K562 (cell line): ENCODE results near the gene ZNF277. TPM values are rescaled to one million over a fixed set of nuclear protein-coding genes. Genes with fewer than 3 reads are reported as not detected.

ENCODE experiments used
- ATAC-seq: fragments of 200-7000 bp; cut with Tn5 transposase; 3 replicates; pipeline ENCODE4 v1.9.1; 2020; ENCODE audit warnings: moderate library complexity
- BruUV-seq: library from RNA; stranded (reverse); fragments of 400-500 nt; replicated peaks from 2 replicates; lab custom pipeline; 2021; lab: Mats Ljungman, UMichigan
- CTCF ChIA-PET: fragments of 300-600 bp; formaldehyde crosslinking; extraction: SDS; loops from one replicate; lab custom pipeline; 2021; ENCODE audit warnings: low intra/inter-chr PET ratio; lab: Yijun Ruan, JAX
- POLR2A ChIA-PET: fragments of 300-600, 350-650 bp; sonication (Branson Sonifier 250); formaldehyde crosslinking; extraction: SDS; loops from one replicate; lab custom pipeline; 2021; ENCODE audit warnings: antibody characterized with exemption, inconsistent platforms; lab: Yijun Ruan, JAX
- DNase-seq, 4 experiments: peaks; one replicate each; pipeline versions ENCODE4 v3.0.0 to v3.0.0-alpha.2; 2011 to 2018; ENCODE audit warnings: low spot score in 3 of 4, mixed read lengths in 3 of 4; ENCODE audit errors: extremely low read depth in 1 of 4
- FAIRE-seq: peaks from 2 replicates; lab custom pipeline; 2011; peaks lifted over from hg19 to GRCh38; lab: Jason Lieb, UNC
- H2AFZ ChIP-seq: 2 replicates; pipeline ENCODE4 v1.6.0; 2011; ENCODE audit warnings: low read depth, low read length, control low read depth, inconsistent platforms
- H3K27ac ChIP-seq: fragments of 200-600 bp; 3 replicates; pipeline ENCODE4 v1.8.0; 2011; ENCODE audit warnings: low read depth, mild to moderate bottlenecking, control low read depth, inconsistent platforms, low read length, moderate library complexity, mixed read lengths; ENCODE audit errors: extremely low read depth
- H3K27me3 ChIP-seq, 2 experiments: fragments of 300-600 bp in 1 of 2; 2 replicates in 1 of 2; 3 replicates in 1 of 2; pipeline versions ENCODE4 v1.6.0 to v1.8.0; 2011; ENCODE audit warnings: inconsistent platforms in 2 of 2, low read length in 2 of 2, mild to moderate bottlenecking in 1 of 2, mixed read lengths in 1 of 2, moderate library complexity in 1 of 2; ENCODE audit not compliant: control insufficient read depth in 2 of 2, insufficient read depth in 2 of 2
- H3K36me3 ChIP-seq: fragments of 300-600 bp; 3 replicates; pipeline ENCODE4 v1.8.0; 2011; ENCODE audit warnings: mild to moderate bottlenecking, low read length, inconsistent platforms; ENCODE audit not compliant: control insufficient read depth, insufficient read depth
- H3K4me1 ChIP-seq, 2 experiments: fragments of 200-600 bp in 1 of 2; replicated peaks in 1 of 2; 2 replicates in 1 of 2; 3 replicates in 1 of 2; pipeline versions ENCODE4 v1.5.1 to v1.8.0; 2011; ENCODE audit warnings: inconsistent platforms in 2 of 2, low read length in 2 of 2, mild to moderate bottlenecking in 1 of 2, mixed read lengths in 1 of 2, moderate library complexity in 1 of 2; ENCODE audit not compliant: control insufficient read depth in 2 of 2, insufficient read depth in 2 of 2
- H3K4me2 ChIP-seq: 2 replicates; pipeline ENCODE4 v1.6.1; 2011; ENCODE audit warnings: low read length, control low read depth, inconsistent platforms, mixed read lengths; ENCODE audit not compliant: insufficient read depth
- H3K4me3 ChIP-seq: fragments of 200-600 bp; sonication (generic), shearing (Covaris generic); 2 replicates; pipeline ENCODE4 v1.5.1; 2016; ENCODE audit warnings: control low read depth, inconsistent platforms
- H3K79me2 ChIP-seq: fragments of 200-600 bp; 3 replicates; pipeline ENCODE4 v1.8.0; 2011; ENCODE audit warnings: low read length, inconsistent platforms; ENCODE audit not compliant: control insufficient read depth, insufficient read depth
- H3K9ac ChIP-seq, 2 experiments: 2 replicates each; pipeline versions ENCODE4 v1.6.0 to v1.6.1; 2011; ENCODE audit warnings: low read depth in 2 of 2, low read length in 2 of 2, control low read depth in 1 of 2, inconsistent platforms in 1 of 2, mild to moderate bottlenecking in 1 of 2, mixed read lengths in 1 of 2; ENCODE audit not compliant: insufficient read depth in 1 of 2
- H3K9me1 ChIP-seq: one replicate; pipeline ENCODE4 v1.6.0; 2011; ENCODE audit warnings: inconsistent platforms, mild to moderate bottlenecking, low read length, moderate library complexity; ENCODE audit not compliant: control insufficient read depth, insufficient read depth
- H3K9me3 ChIP-seq: replicated peaks from 2 replicates; pipeline ENCODE4 v1.5.1; 2011; ENCODE audit warnings: low read depth, low read length, inconsistent platforms; ENCODE audit not compliant: control insufficient read depth, insufficient read depth
- H4K20me1 ChIP-seq: replicated peaks from 2 replicates; pipeline ENCODE4 v1.6.1; 2011; ENCODE audit warnings: low read length, inconsistent platforms, mixed read lengths; ENCODE audit not compliant: control insufficient read depth, insufficient read depth
- CHD1 ChIP-seq: fragments of 200-600 bp; sonication (generic); IDR thresholded peaks from one replicate; pipeline ENCODE4 v1.6.1; 2012; ENCODE audit warnings: mild to moderate bottlenecking, moderate library complexity, low read length, inconsistent platforms
- ERF ChIP-seq: fragments of 450-650 bp; formaldehyde crosslinking; IDR thresholded peaks from 2 replicates; pipeline ENCODE4 v1.4.0; 2020; ENCODE audit warnings: mild to moderate bottlenecking, mixed read lengths
- KAT2B ChIP-seq: IDR thresholded peaks from one replicate; pipeline ENCODE4 v1.6.1; 2012; ENCODE audit warnings: low read depth, mild to moderate bottlenecking, control low read depth, inconsistent platforms, low read length, moderate library complexity
- KLF10 ChIP-seq: fragments of 250-450 bp; sonication (Bioruptor Pico); IDR thresholded peaks from 2 replicates; pipeline ENCODE4 v1.6.1; 2021; ENCODE audit warnings: matching md5 sums
- SREBF2 ChIP-seq: sonication (generic); formaldehyde crosslinking; IDR thresholded peaks from 2 replicates; pipeline ENCODE4 v1.4.0; 2020; ENCODE audit warnings: mild to moderate bottlenecking, missing genetic modification reagents
- ZNF175 ChIP-seq: fragments of 200-800 bp; sonication (Bioruptor generic); IDR thresholded peaks from 2 replicates; pipeline ENCODE4 v1.6.1; 2016; ENCODE audit warnings: low read depth, mild to moderate bottlenecking, missing genetic modification characterization, missing compliant biosample characterization
- WGBS: fragments of 100-300 bp; shearing (Covaris generic); methylation state at CpG from one replicate; pipeline ENCODE4 v1.1.6; 2016; ENCODE audit warnings: low coverage, mixed read lengths; ENCODE audit not compliant: insufficient coverage; ENCODE audit errors: missing lambda C conversion rate; 5-methylcytosine and 5-hydroxymethylcytosine counted together
- in situ Hi-C: fragments of 300-500 bp; cut with MboI; formaldehyde crosslinking; loops from 4 replicates; pipeline ENCODE4 v1.15.0; 2018; ENCODE audit warnings: inconsistent platforms, mixed read lengths
- intact Hi-C: fragments of 100-400 bp; cut with micrococcal nuclease; formaldehyde crosslinking; loops from 2 replicates; pipeline ENCODE4 v1.14.2; 2022
- polyA plus RNA-seq, 8 experiments: library from polyadenylated mRNA; depleted of rRNA in 4 of 8; stranded (reverse) in 5 of 8; unstranded in 3 of 8; fragments of >200 nt; fragmentation: Nextera tagmentation in 2 of 8; fragmentation: Illumina TruSeq in 1 of 8; extraction: Ambion mirVana in 2 of 8; extraction: Trizol in 1 of 8; gene quantifications; 2 replicates each; pipeline versions ENCODE4 v1.2.1 to v1.2.3, GENCODE V29; 2011 to 2014; ENCODE audit warnings: inconsistent platforms in 1 of 8, missing spikeins in 1 of 8
- total RNA-seq, 7 experiments: library from RNA; depleted of rRNA in 6 of 7; stranded (reverse); fragments of >200 nt in 6 of 7; fragmentation: Illumina TruSeq in 2 of 7; extraction: Trizol in 2 of 7; gene quantifications; 2 replicates each; pipeline versions ENCODE4 v1.2.1 to v1.2.3, GENCODE V29; 2011 to 2021; ENCODE audit warnings: low replicate concordance in 1 of 7
- TF ChIP-seq, protein P1 (sequence below), 2 experiments: fragments of 450-650 bp; IDR thresholded peaks; 2 replicates each; pipeline ENCODE4 v1.6.1; 2016; ENCODE audit warnings: mild to moderate bottlenecking in 2 of 2, borderline replicate concordance in 1 of 2, low read depth in 1 of 2, moderate library complexity in 1 of 2
- TF ChIP-seq, protein P2 (sequence below): fragments of 450-650 bp; IDR thresholded peaks from 2 replicates; pipeline ENCODE4 v1.6.1; 2016; ENCODE audit warnings: mild to moderate bottlenecking
- TF ChIP-seq, protein P3 (sequence below), 2 experiments: fragments of 450-650 bp in 1 of 2; sonication (generic) in 1 of 2; formaldehyde crosslinking; conservative IDR thresholded peaks; 2 replicates each; pipeline versions ENCODE4 v1.4.0 to v1.8.1; 2020 to 2022; ENCODE audit warnings: mild to moderate bottlenecking in 1 of 2, missing genetic modification reagents in 1 of 2

Gene ZNF277
- total and polyA plus RNA-seq, 9 of the 15 experiments (the other 6 are each of a cell fraction or from before 2014, with no cell fraction given), result 18.8 to 33.5 (median 27.7) TPM

DNA sequence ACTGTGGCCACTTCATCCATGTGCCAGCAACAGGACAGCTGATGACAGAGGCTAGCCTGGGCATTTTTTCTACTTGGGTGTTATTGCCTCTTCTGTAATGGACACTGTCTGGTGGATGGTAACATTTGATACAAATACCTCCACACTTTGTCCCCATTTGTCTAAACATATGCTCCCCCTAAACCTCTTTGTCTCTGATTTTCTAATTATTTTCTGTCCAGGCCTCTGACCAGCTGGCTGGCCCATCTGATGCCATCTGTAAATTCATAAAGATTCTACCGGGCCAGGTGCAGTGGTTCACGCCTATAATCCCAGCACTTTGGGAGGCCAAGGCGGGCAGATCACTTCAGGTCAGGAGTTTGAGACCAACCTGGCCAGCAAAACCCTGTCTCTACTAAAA, 159.1 kb downstream of the ZNF277 start (continued):
- TF ChIP-seq, protein P1, sequence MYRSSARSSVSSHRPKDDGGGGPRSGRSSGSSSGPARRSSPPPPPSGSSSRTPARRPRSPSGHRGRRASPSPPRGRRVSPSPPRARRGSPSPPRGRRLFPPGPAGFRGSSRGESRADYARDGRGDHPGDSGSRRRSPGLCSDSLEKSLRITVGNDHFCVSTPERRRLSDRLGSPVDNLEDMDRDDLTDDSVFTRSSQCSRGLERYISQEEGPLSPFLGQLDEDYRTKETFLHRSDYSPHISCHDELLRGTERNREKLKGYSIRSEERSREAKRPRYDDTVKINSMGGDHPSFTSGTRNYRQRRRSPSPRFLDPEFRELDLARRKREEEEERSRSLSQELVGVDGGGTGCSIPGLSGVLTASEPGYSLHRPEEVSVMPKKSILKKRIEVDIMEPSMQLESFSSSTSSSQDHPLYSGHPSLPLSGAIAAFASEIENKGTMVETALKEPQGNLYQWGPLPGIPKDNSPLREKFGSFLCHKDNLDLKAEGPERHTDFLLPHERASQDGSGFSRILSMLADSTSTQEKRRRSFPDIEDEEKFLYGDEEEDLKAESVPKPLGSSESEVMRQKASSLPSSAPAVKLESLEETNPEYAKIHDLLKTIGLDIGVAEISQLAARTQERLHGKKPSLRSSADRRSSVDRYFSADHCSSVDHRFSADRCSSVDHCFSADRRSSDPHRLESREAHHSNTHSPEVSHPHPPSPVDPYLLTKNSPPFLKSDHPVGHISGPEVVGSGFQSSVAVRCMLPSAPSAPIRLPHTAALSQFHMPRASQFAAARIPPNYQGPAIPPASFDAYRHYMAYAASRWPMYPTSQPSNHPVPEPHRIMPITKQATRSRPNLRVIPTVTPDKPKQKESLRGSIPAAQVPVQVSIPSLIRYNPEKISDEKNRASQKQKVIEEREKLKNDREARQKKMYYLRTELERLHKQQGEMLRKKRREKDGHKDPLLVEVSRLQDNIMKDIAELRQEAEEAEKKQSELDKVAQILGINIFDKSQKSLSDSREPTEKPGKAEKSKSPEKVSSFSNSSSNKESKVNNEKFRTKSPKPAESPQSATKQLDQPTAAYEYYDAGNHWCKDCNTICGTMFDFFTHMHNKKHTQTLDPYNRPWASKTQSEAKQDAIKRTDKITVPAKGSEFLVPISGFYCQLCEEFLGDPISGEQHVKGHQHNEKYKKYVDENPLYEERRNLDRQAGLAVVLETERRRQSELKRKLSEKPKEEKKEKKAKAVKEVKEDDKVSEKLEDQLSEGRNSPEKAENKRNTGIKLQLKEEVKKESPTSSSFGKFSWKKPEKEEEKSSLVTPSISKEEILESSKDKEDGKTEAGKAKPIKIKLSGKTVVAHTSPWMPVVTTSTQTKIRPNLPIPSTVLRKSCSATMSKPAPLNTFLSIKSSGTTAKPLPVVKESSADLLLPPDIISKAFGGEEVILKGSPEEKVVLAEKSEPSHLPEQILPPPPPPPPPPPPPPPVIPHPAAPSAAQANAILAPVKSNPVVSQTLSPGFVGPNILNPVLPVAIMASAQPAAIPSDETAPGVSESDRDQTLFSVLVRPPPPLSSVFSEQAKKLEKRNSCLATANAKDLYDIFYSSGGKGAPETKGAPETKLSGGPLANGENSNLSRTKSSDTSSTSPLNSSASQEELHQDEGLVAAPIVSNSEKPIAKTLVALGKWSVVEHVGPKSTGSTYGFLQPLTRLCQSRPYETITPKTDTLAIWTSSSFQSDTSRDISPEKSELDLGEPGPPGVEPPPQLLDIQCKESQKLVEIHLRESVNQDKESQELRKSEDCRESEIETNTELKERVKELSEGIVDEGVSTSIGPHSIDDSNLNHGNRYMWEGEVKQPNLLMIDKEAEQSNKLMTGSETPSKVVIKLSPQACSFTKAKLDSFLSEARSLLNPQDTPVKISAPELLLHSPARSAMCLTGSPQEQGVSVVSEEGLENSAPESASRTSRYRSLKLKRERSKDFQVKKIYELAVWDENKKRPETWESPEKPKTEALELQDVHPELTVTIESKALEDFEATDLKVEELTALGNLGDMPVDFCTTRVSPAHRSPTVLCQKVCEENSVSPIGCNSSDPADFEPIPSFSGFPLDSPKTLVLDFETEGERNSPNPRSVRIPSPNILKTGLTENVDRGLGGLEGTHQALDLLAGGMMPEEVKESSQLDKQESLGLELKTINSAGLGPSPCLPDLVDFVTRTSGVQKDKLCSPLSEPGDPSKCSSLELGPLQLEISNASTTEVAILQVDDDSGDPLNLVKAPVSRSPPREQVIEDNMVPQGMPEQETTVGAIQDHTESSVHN (IDR thresholded peaks at IDR 0.05; ENCODE audit: borderline replicate concordance in 1 of 2, low read depth in 1 of 2), result no peak

DNA sequence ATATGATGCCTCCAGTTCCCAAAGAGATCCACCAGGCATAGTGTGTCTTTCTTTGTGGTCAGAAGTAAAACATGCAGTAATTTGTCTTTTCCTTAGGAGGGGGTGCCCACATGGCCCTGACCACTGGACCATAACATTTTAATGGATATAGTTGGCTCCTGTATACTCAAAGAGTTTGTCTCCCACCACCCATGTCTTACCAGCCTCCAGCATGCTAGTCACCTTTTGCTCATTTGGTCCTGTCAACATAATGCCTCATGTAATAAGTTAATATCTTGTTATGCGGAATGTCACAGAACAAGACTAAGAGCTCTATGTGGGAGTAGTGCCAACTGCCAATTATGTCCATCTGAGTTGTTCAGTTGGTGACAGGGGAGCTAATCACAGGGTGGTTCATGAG, 160.4 kb downstream of the ZNF277 start:
- in situ Hi-C loops, result no loop called here
- no peak for FAIRE-seq
- CTCF ChIA-PET, result no interaction called here
- no peak overlapping the region for H3K9ac ChIP-seq
- H3K27me3 ChIP-seq, result peaks cover 14 to 33% of the 10 kb centered on the region in 2 experiments; a peak in 4 of 5 replicates
- no peaks in the 10 kb centered on the region for H3K79me2 ChIP-seq
- DNase-seq, result no peak
- POLR2A ChIA-PET, result no interaction called here
- 15% methylated on average over 1 of the region's 1 CpG for WGBS
- intact Hi-C loops, result no loop called here
- H3K4me1 ChIP-seq, result no peaks in the 10 kb centered on the region
- H3K9me3 ChIP-seq, result no peaks in the 10 kb centered on the region
- no peaks in the 10 kb centered on the region for H4K20me1 ChIP-seq
- H3K36me3 ChIP-seq, result no peaks in the 10 kb centered on the region
- no peak overlapping the region for H3K27ac ChIP-seq
- no peak overlapping the region for H3K4me3 ChIP-seq
- H3K4me2 ChIP-seq, result no peak overlapping the region
- H2AFZ ChIP-seq, result no peak overlapping the region
- no peak for ATAC-seq
- H3K9me1 ChIP-seq, result no peaks in the 10 kb centered on the region
- BruUV-seq, result no TSS peak
- no peak for TF ChIP-seq SREBF2
- no peak for TF ChIP-seq KAT2B
- TF ChIP-seq, protein P2, sequence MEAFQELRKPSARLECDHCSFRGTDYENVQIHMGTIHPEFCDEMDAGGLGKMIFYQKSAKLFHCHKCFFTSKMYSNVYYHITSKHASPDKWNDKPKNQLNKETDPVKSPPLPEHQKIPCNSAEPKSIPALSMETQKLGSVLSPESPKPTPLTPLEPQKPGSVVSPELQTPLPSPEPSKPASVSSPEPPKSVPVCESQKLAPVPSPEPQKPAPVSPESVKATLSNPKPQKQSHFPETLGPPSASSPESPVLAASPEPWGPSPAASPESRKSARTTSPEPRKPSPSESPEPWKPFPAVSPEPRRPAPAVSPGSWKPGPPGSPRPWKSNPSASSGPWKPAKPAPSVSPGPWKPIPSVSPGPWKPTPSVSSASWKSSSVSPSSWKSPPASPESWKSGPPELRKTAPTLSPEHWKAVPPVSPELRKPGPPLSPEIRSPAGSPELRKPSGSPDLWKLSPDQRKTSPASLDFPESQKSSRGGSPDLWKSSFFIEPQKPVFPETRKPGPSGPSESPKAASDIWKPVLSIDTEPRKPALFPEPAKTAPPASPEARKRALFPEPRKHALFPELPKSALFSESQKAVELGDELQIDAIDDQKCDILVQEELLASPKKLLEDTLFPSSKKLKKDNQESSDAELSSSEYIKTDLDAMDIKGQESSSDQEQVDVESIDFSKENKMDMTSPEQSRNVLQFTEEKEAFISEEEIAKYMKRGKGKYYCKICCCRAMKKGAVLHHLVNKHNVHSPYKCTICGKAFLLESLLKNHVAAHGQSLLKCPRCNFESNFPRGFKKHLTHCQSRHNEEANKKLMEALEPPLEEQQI, result no peak
- TF ChIP-seq ZNF175 (CRISPR knock-in tag), result no peak
- TF ChIP-seq ERF (CRISPR knock-in tag), result no peak
- TF ChIP-seq, protein P3, sequence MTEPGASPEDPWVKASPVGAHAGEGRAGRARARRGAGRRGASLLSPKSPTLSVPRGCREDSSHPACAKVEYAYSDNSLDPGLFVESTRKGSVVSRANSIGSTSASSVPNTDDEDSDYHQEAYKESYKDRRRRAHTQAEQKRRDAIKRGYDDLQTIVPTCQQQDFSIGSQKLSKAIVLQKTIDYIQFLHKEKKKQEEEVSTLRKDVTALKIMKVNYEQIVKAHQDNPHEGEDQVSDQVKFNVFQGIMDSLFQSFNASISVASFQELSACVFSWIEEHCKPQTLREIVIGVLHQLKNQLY (CRISPR knock-in tag; conservative IDR thresholded peaks at IDR 0.05), result no peak
- no peak for TF ChIP-seq KLF10 (CRISPR knock-in tag)
- TF ChIP-seq CHD1, result no peak
